H1 (cell line): ENCODE data around the gene IGF1. TPM values are rescaled to one million over a fixed set of nuclear protein-coding genes. Genes with fewer than 3 reads are reported as not detected.

Experiments used
- CTCF ChIA-PET: fragments of 300-600 bp; sonication (Branson Sonifier 250); formaldehyde crosslinking; loops from one replicate; lab custom pipeline; 2021; ENCODE audit not compliant: partially characterized antibody; lab: Charles Lee
- POLR2A ChIA-PET: fragments of 300-600 bp; sonication (Branson Sonifier 250); formaldehyde crosslinking; loops from one replicate; lab custom pipeline; 2021; ENCODE audit warnings: inconsistent platforms; ENCODE audit not compliant: partially characterized antibody; lab: Charles Lee
- DNase-seq, 2 experiments: peaks; one replicate each; pipeline versions ENCODE4 v3.0.0 to v3.0.0-alpha.2; 2010 to 2022; ENCODE audit warnings: low spot score in 2 of 2, low read depth in 1 of 2, mixed read lengths in 1 of 2
- FAIRE-seq: peaks from 2 replicates; lab custom pipeline; 2011; peaks lifted over from hg19 to GRCh38; lab: Jason Lieb, UNC
- H2AFZ ChIP-seq: 2 replicates; pipeline ENCODE4 v1.8.1; 2012; ENCODE audit warnings: low read length, inconsistent platforms
- H2AK5ac ChIP-seq: 2 replicates; pipeline ENCODE4 v1.6.1; 2013; ENCODE audit warnings: low read depth, low read length
- H2BK120ac ChIP-seq: replicated peaks from 2 replicates; pipeline ENCODE3; 2013; ENCODE audit warnings: low read depth, low read length, inconsistent platforms
- H2BK12ac ChIP-seq: 2 replicates; pipeline ENCODE4 v1.6.1; 2013; ENCODE audit warnings: low read depth, low read length
- H2BK15ac ChIP-seq: 2 replicates; pipeline ENCODE4 v1.6.1; 2013; ENCODE audit warnings: low read length
- H2BK20ac ChIP-seq: 2 replicates; pipeline ENCODE4 v1.6.1; 2013; ENCODE audit warnings: low read length
- H2BK5ac ChIP-seq: 2 replicates; pipeline ENCODE4 v1.6.1; 2013; ENCODE audit warnings: low read depth, low read length
- H3K14ac ChIP-seq: 2 replicates; pipeline ENCODE4 v1.6.1; 2013; ENCODE audit warnings: inconsistent platforms; ENCODE audit not compliant: insufficient read length
- H3K18ac ChIP-seq: 2 replicates; pipeline ENCODE4 v1.6.1; 2013; ENCODE audit warnings: low read length; ENCODE audit errors: extremely low read depth
- H3K23ac ChIP-seq: 2 replicates; pipeline ENCODE4 v1.6.1; 2013; ENCODE audit warnings: inconsistent platforms; ENCODE audit not compliant: insufficient read length
- H3K23me2 ChIP-seq: 2 replicates; pipeline ENCODE4 v1.6.1; 2013; ENCODE audit warnings: low read depth, low read length
- H3K27ac ChIP-seq: 2 replicates; pipeline ENCODE4 v1.6.1; 2011; ENCODE audit warnings: low read depth, low read length, inconsistent platforms
- H3K27me3 ChIP-seq, 4 experiments: replicated peaks in 1 of 4; 1 replicate in 1 of 4; 2 replicates in 3 of 4; pipeline versions ENCODE4 v1.6.1 to v1.8.1; 2011 to 2013; ENCODE audit warnings: low read length in 3 of 4, mild to moderate bottlenecking in 3 of 4, inconsistent platforms in 2 of 4, mixed read lengths in 2 of 4, moderate library complexity in 1 of 4; ENCODE audit not compliant: control insufficient read depth in 3 of 4, insufficient read depth in 3 of 4; ENCODE audit errors: extremely low read depth in 1 of 4
- H3K36me3 ChIP-seq, 4 experiments: 2 replicates each; pipeline versions ENCODE4 v1.6.1 to v1.8.1; 2011 to 2013; ENCODE audit warnings: mild to moderate bottlenecking in 4 of 4, low read length in 3 of 4, moderate library complexity in 2 of 4, control low read depth in 1 of 4, inconsistent platforms in 1 of 4; ENCODE audit not compliant: insufficient read depth in 4 of 4, control insufficient read depth in 2 of 4
- H3K4ac ChIP-seq: replicated peaks from 2 replicates; pipeline ENCODE3; 2013; ENCODE audit warnings: low read length, low read depth, mixed read lengths, inconsistent platforms; ENCODE audit not compliant: insufficient read length
- H3K4me1 ChIP-seq, 4 experiments: replicated peaks in 1 of 4; 1 replicate in 1 of 4; 2 replicates in 3 of 4; pipeline versions ENCODE4 v1.6.1 to v1.8.1; 2011 to 2013; ENCODE audit warnings: low read length in 3 of 4, inconsistent platforms in 2 of 4, mixed read lengths in 1 of 4; ENCODE audit not compliant: insufficient read depth in 4 of 4, control insufficient read depth in 3 of 4
- H3K4me2 ChIP-seq, 2 experiments: 2 replicates each; pipeline versions ENCODE4 v1.6.1 to v1.8.1; 2011 to 2013; ENCODE audit warnings: low read depth in 2 of 2, low read length in 2 of 2, control low read depth in 1 of 2, inconsistent platforms in 1 of 2, mild to moderate bottlenecking in 1 of 2; ENCODE audit not compliant: insufficient read depth in 1 of 2
- H3K4me3 ChIP-seq, 4 experiments: fragments of 200-600, 300-600 bp in 1 of 4; sonication (generic), shearing (Covaris generic), sonication (Bioruptor Twin) in 1 of 4; 2 replicates each; pipeline versions ENCODE4 v1.5.1 to v1.8.1; 2011 to 2016; ENCODE audit warnings: low read length in 4 of 4, low read depth in 3 of 4, control low read depth in 2 of 4, inconsistent platforms in 2 of 4, mild to moderate bottlenecking in 2 of 4, mixed read lengths in 1 of 4, moderate library complexity in 1 of 4; ENCODE audit not compliant: insufficient read depth in 2 of 4; ENCODE audit errors: extremely low read depth in 1 of 4
- H3K56ac ChIP-seq: replicated peaks from 2 replicates; pipeline ENCODE3; 2013; ENCODE audit warnings: low read depth, mild to moderate bottlenecking, mixed read lengths, low read length, inconsistent platforms; ENCODE audit not compliant: insufficient read length
- H3K79me1 ChIP-seq: 2 replicates; pipeline ENCODE4 v1.6.1; 2013; ENCODE audit warnings: low read depth, low read length, control low read depth
- H3K79me2 ChIP-seq, 2 experiments: 2 replicates each; pipeline versions ENCODE4 v1.6.1 to v1.8.1; 2012 to 2013; ENCODE audit warnings: low read length in 2 of 2, mild to moderate bottlenecking in 2 of 2, inconsistent platforms in 1 of 2; ENCODE audit not compliant: insufficient read depth in 2 of 2, control insufficient read depth in 1 of 2
- H3K9ac ChIP-seq, 4 experiments: replicated peaks in 1 of 4; 1 replicate in 1 of 4; 2 replicates in 3 of 4; pipeline versions ENCODE4 v1.6.1 to v1.8.1; 2011 to 2013; ENCODE audit warnings: low read depth in 3 of 4, low read length in 3 of 4, control low read depth in 2 of 4, mild to moderate bottlenecking in 2 of 4, moderate library complexity in 2 of 4, inconsistent platforms in 1 of 4; ENCODE audit errors: extremely low read depth in 1 of 4
- H3K9me3 ChIP-seq, 2 experiments: 2 replicates each; pipeline versions ENCODE4 v1.6.1 to v1.8.1; 2012 to 2013; ENCODE audit warnings: mild to moderate bottlenecking in 2 of 2, moderate library complexity in 2 of 2, control low read depth in 1 of 2, inconsistent platforms in 1 of 2, low read depth in 1 of 2, low read length in 1 of 2, mixed read lengths in 1 of 2; ENCODE audit not compliant: insufficient read depth in 2 of 2
- H4K20me1 ChIP-seq, 2 experiments: replicated peaks in 1 of 2; 2 replicates each; pipeline versions ENCODE3 to v1.8.1; 2011 to 2013; ENCODE audit warnings: inconsistent platforms in 2 of 2, low read length in 2 of 2, mild to moderate bottlenecking in 1 of 2; ENCODE audit not compliant: insufficient read depth in 2 of 2, control insufficient read depth in 1 of 2
- H4K5ac ChIP-seq: 2 replicates; pipeline ENCODE4 v1.6.1; 2013; ENCODE audit warnings: low read length, low read depth, mixed read lengths, inconsistent platforms; ENCODE audit not compliant: insufficient read length
- H4K8ac ChIP-seq: 2 replicates; pipeline ENCODE4 v1.8.0; 2013; ENCODE audit warnings: mild to moderate bottlenecking, moderate library complexity, low read length, inconsistent platforms; ENCODE audit not compliant: insufficient read depth; ENCODE audit errors: extremely low read depth
- H4K91ac ChIP-seq: replicated peaks from 2 replicates; pipeline ENCODE3; 2013; ENCODE audit warnings: low read length, mixed read lengths, inconsistent platforms; ENCODE audit not compliant: insufficient read length
- ASH2L ChIP-seq: fragments of 200-600, 300-600 bp; sonication (generic); IDR thresholded peaks from one replicate; pipeline ENCODE4 v1.7.1; 2017; ENCODE audit warnings: low read length
- KDM1A ChIP-seq: fragments of 200-600, 300-600 bp; sonication (generic); IDR thresholded peaks from 2 replicates; pipeline ENCODE4 v1.7.1; 2016; ENCODE audit warnings: mild to moderate bottlenecking, low read length, borderline replicate concordance
- POLR2A ChIP-seq, 2 experiments: IDR thresholded peaks; 1 replicate in 1 of 2; 2 replicates in 1 of 2; pipeline ENCODE4 v1.6.1; 2011; ENCODE audit warnings: low read depth in 2 of 2, low read length in 2 of 2, mild to moderate bottlenecking in 2 of 2; ENCODE audit errors: control extremely low read depth in 1 of 2
- WGBS, 2 experiments: shearing (Covaris generic) in 1 of 2; methylation state at CpG; one replicate each; pipeline versions ENCODE4 v1.1.6 to v1.1.7; 2013 to 2015; ENCODE audit warnings: low lambda C conversion rate in 2 of 2, mixed read lengths in 2 of 2, inconsistent platforms in 1 of 2, low coverage in 1 of 2, missing lambda C conversion rate in 1 of 2; ENCODE audit not compliant: insufficient replicate concordance in 2 of 2, insufficient coverage in 1 of 2, insufficient read length in 1 of 2; ENCODE audit errors: extremely low coverage in 1 of 2, missing lambda C conversion rate in 1 of 2; 5-methylcytosine and 5-hydroxymethylcytosine counted together
- polyA plus RNA-seq, 7 experiments: library from polyadenylated mRNA; depleted of rRNA in 3 of 7; stranded (reverse) in 5 of 7; unstranded in 2 of 7; fragments of >200 nt in 5 of 7; fragments of 200-250 nt in 2 of 7; gene quantifications; 1 replicate in 5 of 7; 2 replicates in 1 of 7; 4 replicates in 1 of 7; pipeline versions ENCODE4 v1.2.1 to v1.2.3, GENCODE V29; 2011 to 2013; ENCODE audit warnings: missing spikeins in 2 of 7, mixed read lengths in 2 of 7
- total RNA-seq: library from RNA; stranded (reverse); fragmentation: NEBNext Ultra II Directional; extraction: Animal tissue kit (Norgen Biotek cat#: 25700); gene quantifications from 2 replicates; pipeline ENCODE4 v1.2.1, GENCODE V29; 2021
- TF ChIP-seq, protein P1 (sequence below): IDR thresholded peaks from 2 replicates; pipeline ENCODE4 v1.6.1; 2011; ENCODE audit warnings: low read length, improper control_type of control experiment

The IGF1 gene
- total and polyA plus RNA-seq, 2 of the 8 experiments (the other 6 are each of a cell fraction or from before 2014, with no cell fraction given), result not detected

DNA sequence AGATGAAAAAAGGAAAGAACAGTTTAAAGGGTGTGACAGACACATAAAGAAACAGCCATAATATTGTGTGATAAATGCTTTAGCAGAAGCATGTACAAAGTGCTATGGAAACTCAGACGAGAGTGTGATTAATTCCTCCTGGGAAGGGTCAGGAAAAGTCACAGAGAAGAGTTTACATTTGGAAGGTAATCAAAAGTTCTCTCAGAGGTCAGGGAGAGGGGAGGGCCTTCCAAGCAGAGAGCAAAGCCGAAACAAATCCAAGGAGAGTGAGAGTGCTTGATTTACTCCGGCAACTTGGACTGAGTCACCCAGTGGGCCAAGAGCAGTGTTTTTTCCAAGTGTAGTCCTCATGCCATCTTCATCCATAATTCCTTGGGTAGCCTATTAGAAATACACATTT is 108.3 kb downstream of the IGF1 start:
- Histone ChIP-seq H2BK12ac (no peak overlapping the region), H3K4me3 (no peak overlapping the region), H3K79me2 (no peaks in the 10 kb centered on the region), H2BK20ac (no peak overlapping the region), H2BK15ac (no peak overlapping the region), H3K4ac (no peak overlapping the region), H3K18ac (no peak overlapping the region), H3K9ac (no peak overlapping the region), H3K23me2 (no peaks in the 10 kb centered on the region), H3K79me1 (no peaks in the 10 kb centered on the region; the same call in 1 of the 2 replicates), H3K56ac (no peak overlapping the region), H3K23ac (no peak overlapping the region), H4K91ac (no peak overlapping the region), H2AFZ (no peak overlapping the region), H4K5ac (no peak overlapping the region), H4K8ac (no peak overlapping the region), H3K9me3 (peaks cover 8 to 13% of the 10 kb centered on the region in 2 experiments; a peak in 3 of 4 replicates), H3K27ac (no peak overlapping the region), H3K27me3 (no peaks in the 10 kb centered on the region), H4K20me1 (no peaks in the 10 kb centered on the region), H3K14ac (no peak overlapping the region), H2BK5ac (no peak overlapping the region), H3K4me2 (no peak overlapping the region), H3K4me1 (no peaks in the 10 kb centered on the region), H2BK120ac (no peak overlapping the region), H3K36me3 (no peaks in the 10 kb centered on the region), H2AK5ac (no peak overlapping the region)
- CTCF ChIA-PET, result no interaction called here
- POLR2A ChIA-PET, result no interaction called here
- no peak for TF ChIP-seq POLR2A (IDR thresholded peaks at IDR 0.05; ENCODE audit: control extremely low read depth in 1 of 2, low read depth in 2 of 2, low read length in 2 of 2)
- TF ChIP-seq, protein P1, sequence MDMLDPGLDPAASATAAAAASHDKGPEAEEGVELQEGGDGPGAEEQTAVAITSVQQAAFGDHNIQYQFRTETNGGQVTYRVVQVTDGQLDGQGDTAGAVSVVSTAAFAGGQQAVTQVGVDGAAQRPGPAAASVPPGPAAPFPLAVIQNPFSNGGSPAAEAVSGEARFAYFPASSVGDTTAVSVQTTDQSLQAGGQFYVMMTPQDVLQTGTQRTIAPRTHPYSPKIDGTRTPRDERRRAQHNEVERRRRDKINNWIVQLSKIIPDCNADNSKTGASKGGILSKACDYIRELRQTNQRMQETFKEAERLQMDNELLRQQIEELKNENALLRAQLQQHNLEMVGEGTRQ, result no peak
- TF ChIP-seq KDM1A, result no peak
- TF ChIP-seq ASH2L, result no peak
- no peak for FAIRE-seq
- 95% methylated on average over 3 of the region's 3 CpGs; no CpG with 5 or more reads in 1 of the 2 experiments for WGBS, 2 experiments
- no peak for DNase-seq
